Measurements from ENCODE around the gene SLC26A8.

DNA sequence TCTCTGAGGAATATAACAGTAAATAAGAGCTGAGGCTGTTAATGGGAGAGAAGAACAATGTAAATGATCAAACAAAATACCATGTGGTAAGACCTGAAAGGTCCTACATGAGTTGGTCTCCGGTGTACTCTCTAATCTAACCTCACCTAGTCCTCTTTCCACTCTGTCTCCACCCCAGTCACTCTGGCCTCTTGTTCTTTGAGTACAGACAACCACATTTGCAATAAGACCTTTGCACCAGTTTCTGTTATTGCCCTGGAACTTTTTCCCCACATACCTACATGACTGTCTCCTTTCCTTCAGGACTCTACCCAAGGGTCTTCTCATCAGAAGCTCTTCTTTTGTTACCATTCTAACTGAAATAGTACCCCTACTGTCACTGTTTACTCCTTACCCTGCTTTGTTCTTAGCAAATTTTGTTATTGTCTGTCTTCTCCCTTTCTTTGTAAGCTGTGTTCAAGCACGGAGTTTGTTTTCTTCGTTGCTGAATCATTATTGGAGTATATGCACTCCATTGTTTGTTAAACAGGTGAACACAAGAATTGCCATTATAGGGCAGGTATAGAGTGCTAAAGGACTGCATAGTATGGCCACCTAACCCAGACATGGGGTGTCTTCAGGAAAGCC, 40.4 kb upstream of the SLC26A8 start:
- TF ChIP-seq CTCF (IDR thresholded peaks at IDR 0.05) (no peak), POLR2A (IDR thresholded peaks at IDR 0.05) (no peak)
